Skeletal muscle satellite cell (primary cell): ENCODE data around the gene BSCL2. TPM values are rescaled to one million over a fixed set of nuclear protein-coding genes. Genes with fewer than 3 reads are reported as not detected.
"Not testable (repeated sequence)": the region's sequence is repeated elsewhere in the genome, so short reads cannot be mapped to it uniquely, and the experiment has no call there.

Experiments
- H3K27me3 ChIP-seq: 2 replicates; pipeline ENCODE4 v1.7.0; 2013; ENCODE audit warnings: low read length; ENCODE audit not compliant: control insufficient read depth, insufficient read depth
- H3K36me3 ChIP-seq: 2 replicates; pipeline ENCODE4 v1.7.0; 2013; ENCODE audit warnings: mild to moderate bottlenecking, control low read depth, low read length; ENCODE audit not compliant: insufficient read depth
- H3K4me1 ChIP-seq: 2 replicates; pipeline ENCODE4 v1.7.0; 2013; ENCODE audit warnings: low read length; ENCODE audit not compliant: control insufficient read depth, insufficient read depth
- H3K4me2 ChIP-seq: 2 replicates; pipeline ENCODE4 v1.7.0; 2013; ENCODE audit warnings: mild to moderate bottlenecking, low read length
- H3K4me3 ChIP-seq: 2 replicates; pipeline ENCODE4 v1.7.0; 2013; ENCODE audit warnings: low read length
- H3K9ac ChIP-seq: 2 replicates; pipeline ENCODE4 v1.7.0; 2013; ENCODE audit warnings: mild to moderate bottlenecking, low read depth, low read length, moderate library complexity
- H3K9me3 ChIP-seq: replicated peaks from 2 replicates; pipeline ENCODE4 v1.7.0; 2013; ENCODE audit warnings: mild to moderate bottlenecking, control low read depth, low read length
- total RNA-seq: library from RNA; depleted of rRNA; stranded (reverse); fragments of >200 nt; gene quantifications from 2 replicates; pipeline ENCODE4 v1.2.3, GENCODE V29; 2012; rRNA removed

The BSCL2 gene
- 32.1 and 33.0 TPM in 2 replicates for total RNA-seq

DNA sequence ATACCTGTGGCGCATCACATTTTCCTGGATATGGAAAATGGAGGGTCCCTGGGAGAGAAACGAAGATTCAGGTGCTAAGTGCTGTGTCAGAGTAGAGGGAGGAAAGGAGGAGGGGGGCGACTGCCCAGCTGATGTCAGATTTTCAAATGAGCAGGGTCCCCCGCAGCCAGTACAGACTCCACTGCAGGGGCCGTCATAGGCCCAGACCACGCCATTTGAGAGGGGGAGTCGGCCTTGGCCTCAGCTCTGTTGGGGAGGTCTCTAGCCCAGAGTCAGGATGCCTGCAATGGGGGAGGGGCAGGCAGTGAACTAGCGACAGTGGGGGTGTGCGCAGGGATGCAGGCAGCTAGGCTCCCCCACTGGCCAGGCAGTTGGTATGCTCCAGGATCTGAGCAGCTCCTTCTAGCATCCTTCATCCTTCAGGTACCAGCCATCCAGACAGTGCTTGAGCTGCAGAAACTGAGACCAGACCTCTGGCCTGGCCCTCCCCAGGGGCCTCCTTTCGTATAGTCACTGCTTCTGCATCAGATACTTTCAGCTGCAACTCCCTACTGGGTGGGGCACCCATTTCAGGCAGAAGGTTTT lies at the start of gene BSCL2, which contains the start of gene GNG3:
TSS of gene BSCL2 (minus strand) at position 148 of the 585 bp plus-strand sequence. CDS start 229 bp downstream, outside the sequence.
TSS of gene GNG3 (plus strand) at position 400 of the 585 bp plus-strand sequence. CDS start 620 bp downstream, outside the sequence.
- peaks cover 20% of the 10 kb centered on the region for H3K36me3 ChIP-seq
- H3K9me3 ChIP-seq = no peaks in the 10 kb centered on the region
- peak within 1 kb of the TSS; percentile 70 for H3K4me3 ChIP-seq
- H3K9ac ChIP-seq = peak within 1 kb of the TSS; percentile 90
- no peaks in the 10 kb centered on the region for H3K27me3 ChIP-seq
- H3K4me1 ChIP-seq = peaks cover 33% of the 10 kb centered on the region
- peak within 1 kb of the TSS; percentile 91 for H3K4me2 ChIP-seq

DNA sequence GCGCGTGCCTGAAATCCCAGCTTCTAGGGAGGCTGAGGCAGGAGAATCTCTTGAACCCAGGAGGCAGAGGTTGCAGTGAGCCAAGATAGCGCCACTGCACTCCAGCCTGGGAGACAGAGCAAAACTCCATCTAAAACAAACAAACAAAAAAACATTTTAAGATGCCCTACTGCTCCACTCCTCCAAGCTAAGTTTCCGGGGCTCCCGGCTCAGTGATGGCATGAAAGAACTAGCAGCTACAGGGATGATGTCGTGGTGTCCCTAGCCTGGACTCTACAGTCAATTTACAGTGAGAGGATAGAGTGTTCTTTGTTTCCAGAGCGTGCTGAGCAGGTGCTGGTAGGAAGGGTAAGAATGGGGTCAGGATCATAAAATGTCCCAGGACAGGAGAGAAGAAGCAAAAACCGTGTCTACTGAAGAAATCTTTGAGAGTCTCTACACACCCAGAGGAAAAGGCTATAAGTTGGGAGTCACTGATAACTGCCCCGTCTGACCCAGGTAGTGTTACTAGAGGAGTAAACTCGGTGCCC lies 47.9 kb upstream of the BSCL2 start:
- no peaks in the 10 kb centered on the region for H3K9me3 ChIP-seq
- H3K4me3 ChIP-seq = no peak overlapping the region
- H3K9ac ChIP-seq = no peak overlapping the region
- peaks cover 6% of the 10 kb centered on the region for H3K4me1 ChIP-seq
- H3K27me3 ChIP-seq = no peaks in the 10 kb centered on the region
- H3K36me3 ChIP-seq = no peaks in the 10 kb centered on the region
- H3K4me2 ChIP-seq = no peak overlapping the region

DNA sequence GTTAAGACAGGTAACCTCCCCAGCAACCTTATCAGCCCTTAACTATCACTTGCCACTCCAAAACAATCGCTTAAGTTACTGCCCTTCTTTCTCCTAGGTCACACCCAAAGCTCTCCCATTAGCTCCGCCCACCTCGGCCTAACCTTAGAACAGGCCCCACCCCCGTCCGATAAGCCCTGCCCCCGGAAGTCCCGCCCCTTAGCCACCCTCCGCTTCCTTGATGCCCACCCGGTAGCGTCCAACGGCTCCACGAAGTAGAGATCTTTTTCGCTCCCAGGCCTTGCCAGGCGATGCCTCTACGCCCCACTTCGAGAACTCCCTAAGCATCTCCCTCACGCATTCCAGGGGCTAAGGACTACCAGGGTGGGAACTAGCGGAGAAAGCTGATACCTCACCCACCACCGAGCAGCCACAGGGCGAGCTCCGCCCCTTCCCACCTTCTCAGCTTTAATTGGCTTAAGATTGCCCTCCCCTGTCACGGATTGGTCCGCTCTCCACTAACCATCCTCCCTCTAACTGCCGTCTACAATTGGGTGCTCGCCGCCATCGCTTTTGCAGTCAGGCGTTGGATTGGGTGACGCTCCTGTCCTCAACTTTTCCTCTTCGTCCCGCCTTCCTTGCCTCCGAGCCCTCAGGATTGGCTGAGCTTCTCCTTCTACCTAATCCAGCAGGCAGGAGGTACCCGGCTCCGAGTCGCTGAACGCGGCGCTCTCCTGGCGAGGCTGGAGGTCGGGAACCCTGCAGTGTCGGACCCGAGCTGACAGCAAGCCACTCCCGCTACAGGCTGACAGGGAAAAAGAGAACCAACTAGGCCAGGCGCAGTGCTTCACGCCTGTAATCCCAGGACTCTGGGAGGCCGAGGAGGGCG lies 46.7 kb upstream of the BSCL2 start, which contains the start of gene ZBTB3:
TSS of gene ZBTB3 (minus strand) at position 425 of the 868 bp plus-strand sequence. CDS start 496 bp downstream, outside the sequence.
- Histone ChIP-seq H3K4me3 (peak within 1 kb of the TSS; percentile 75), H3K4me2 (peak within 1 kb of the TSS; percentile 82), H3K9me3 (no peaks in the 10 kb centered on the region), H3K4me1 (peaks cover 6% of the 10 kb centered on the region), H3K27me3 (no peaks in the 10 kb centered on the region), H3K36me3 (no peaks in the 10 kb centered on the region), H3K9ac (peak within 1 kb of the TSS; percentile 84)

DNA sequence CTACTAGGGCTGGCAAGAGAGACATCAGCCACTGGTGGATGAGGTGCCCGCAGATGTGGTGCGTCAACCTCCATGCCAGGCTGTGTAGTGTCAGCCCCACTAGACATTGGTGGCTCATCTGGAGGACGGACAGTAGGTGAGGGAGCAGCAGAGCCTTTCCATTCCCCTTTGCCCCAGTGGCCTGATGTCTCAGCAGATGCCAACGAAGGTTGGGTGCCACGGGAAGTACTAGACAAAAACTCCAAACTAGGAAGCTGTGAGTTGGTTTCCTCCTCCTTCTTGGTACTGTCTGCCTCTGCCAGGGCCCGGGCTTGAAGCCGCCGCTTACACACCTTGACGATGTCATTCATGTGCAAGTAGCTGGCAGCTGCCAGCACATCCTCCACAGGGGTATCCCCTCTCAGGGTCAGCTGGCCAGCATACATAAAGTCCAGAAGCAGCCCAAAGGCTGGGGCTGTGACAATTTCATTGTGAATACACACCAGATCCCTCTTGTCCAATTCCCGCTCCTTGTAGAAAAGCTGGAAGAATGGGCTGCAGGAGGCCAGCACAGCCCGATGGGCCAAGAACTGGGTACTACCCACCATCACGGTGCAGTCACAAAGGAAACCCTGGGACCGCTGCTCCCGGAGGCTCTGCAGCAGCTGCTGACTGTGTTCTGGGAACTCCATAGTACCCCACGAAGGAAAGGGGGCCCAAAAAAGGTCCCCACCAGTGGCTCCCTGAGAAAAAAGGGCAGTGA lies 45.9 kb upstream of the BSCL2 start:
- Histone ChIP-seq H3K4me1 (peaks cover 6% of the 10 kb centered on the region), H3K27me3 (no peaks in the 10 kb centered on the region), H3K9ac (peak overlapping the region; percentile 84), H3K36me3 (no peaks in the 10 kb centered on the region), H3K9me3 (no peaks in the 10 kb centered on the region), H3K4me3 (peak overlapping the region; percentile 75), H3K4me2 (peak overlapping the region; percentile 55)

DNA sequence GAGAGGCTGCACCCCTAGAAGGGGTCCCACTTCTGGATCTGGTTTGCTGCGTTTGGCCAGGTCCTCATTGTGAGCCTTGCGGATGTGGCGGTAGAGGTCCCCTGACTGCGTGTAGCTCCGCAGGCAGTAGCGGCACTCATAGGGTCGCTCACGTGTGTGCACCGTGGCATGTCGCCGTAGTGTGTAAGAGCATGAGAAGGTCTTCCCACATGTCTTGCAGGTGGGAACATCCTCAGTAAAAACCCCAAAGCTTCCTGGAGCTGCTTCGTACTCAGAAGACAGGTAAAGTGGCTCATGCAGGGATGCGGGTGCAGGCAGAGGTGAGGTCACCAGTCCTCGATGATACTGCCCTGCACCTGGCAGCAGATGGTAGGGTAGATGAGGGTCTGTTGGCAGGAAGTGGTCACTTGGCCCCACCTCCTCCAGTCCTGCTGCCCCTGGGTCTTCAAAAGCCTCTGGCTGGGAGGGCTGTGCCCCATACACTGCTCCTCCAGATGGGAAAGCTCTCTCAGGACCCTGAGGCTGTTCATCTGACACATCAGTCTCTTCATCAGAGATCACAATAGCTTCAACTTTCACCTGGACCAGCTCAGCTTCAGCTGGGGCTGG lies 45.1 kb upstream of the BSCL2 start:
- Histone ChIP-seq H3K9me3 (no peaks in the 10 kb centered on the region), H3K9ac (no peak overlapping the region), H3K4me3 (no peak overlapping the region), H3K4me1 (peaks cover 6% of the 10 kb centered on the region), H3K4me2 (no peak overlapping the region), H3K27me3 (no peaks in the 10 kb centered on the region), H3K36me3 (no peaks in the 10 kb centered on the region)

DNA sequence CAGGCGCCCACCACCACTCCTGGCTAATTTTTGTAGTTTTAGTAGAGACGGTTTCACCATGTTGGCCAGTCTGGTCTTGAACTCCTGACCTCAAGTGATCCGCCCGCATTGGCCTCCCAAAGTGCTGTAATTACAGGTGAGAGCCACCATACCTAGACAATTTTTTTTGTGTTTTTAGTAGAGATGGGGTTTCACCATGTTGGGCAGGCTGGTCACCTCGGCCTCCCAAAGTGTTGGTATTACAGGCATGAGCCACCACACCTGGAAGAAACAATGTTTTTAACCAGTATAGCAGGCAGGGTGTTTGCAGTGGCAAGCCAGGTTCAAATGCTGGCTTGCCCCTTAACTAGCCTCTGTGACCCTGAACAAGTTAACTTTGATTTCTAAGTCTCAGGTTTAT lies 42.7 kb upstream of the BSCL2 start:
- not testable (repeated sequence) for H3K4me2 ChIP-seq, H3K36me3 ChIP-seq, H3K9ac ChIP-seq, H3K9me3 ChIP-seq, H3K4me1 ChIP-seq, H3K4me3 ChIP-seq, H3K27me3 ChIP-seq

DNA sequence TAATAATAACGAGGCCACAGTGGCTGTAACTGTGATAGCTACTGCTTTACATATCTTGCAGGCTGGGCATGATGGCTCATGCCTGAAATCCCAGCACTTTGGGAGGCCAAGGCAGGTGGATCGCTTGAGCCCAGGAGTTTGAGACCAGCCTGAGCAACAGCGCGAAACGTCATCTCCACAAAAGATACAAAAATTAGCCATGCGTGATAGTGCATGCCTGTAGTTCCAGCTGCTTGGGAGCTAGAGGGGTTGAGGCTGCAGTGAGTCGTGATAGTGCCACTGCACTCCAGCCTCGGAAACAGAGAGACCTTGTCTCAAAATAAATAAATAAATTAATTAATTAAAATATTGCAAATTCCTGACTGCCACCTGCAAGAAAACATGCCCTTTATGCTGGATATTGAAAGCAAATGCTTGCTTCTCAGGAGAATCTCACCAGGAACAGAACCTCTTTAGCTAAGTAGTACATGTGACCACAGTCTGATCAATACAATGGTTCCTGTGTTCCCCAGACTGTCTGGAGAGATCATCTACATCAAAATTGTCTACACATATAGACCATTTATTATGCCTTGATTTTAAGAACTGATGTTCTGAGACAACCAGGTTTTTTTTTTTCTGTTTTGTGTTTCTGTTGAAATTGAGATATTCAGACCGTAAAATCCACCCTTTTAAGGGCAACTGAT lies 40.4 kb upstream of the BSCL2 start:
- H3K27me3 ChIP-seq = no peaks in the 10 kb centered on the region
- no peak overlapping the region for H3K4me2 ChIP-seq
- H3K36me3 ChIP-seq = no peaks in the 10 kb centered on the region
- no peaks in the 10 kb centered on the region for H3K4me1 ChIP-seq
- H3K9me3 ChIP-seq = no peaks in the 10 kb centered on the region
- no peak overlapping the region for H3K9ac ChIP-seq
- no peak overlapping the region for H3K4me3 ChIP-seq

DNA sequence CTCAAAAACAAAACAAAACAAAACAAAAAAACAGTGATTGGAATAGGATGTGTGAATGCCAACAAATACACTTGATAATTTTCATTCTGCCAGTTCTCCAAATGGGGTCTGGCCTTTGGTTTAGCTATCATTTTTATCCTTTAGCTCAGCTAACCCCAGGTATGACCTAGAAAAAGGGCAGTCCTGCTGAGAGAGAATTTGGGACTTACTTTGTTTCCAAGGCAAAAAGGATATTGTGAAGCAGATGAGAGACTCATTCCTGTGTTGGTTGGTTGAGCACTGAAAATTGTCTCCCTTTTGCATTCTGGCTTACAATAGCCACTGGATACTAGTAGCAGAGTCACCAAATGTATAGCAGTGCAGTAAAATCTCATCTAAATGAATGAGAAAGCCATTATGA lies 30.0 kb upstream of the BSCL2 start:
- Histone ChIP-seq H3K4me2 (no peak overlapping the region), H3K9me3 (no peaks in the 10 kb centered on the region), H3K9ac (no peak overlapping the region), H3K4me3 (no peak overlapping the region), H3K27me3 (no peaks in the 10 kb centered on the region), H3K4me1 (no peaks in the 10 kb centered on the region), H3K36me3 (peaks cover 46% of the 10 kb centered on the region)

DNA sequence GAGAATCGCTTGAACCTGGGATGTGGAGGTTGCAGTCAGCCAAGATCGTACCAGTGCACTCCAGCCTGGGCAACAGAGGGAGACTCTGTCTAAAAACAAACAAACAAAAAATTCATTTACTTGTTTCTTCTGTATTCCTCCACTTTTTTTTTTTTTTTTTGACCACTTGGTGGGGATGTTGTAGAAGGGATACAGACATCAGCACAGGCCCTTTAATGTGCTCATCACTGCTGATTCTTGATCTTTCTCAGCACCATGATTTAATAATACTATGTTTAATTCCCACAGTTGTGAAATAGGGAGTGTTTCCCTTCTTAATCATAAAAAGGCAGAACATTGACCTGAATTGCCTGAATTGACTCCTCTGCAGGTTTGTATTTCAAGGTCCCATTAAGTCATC lies 25.6 kb upstream of the BSCL2 start:
- no peak overlapping the region for H3K4me3 ChIP-seq
- H3K4me2 ChIP-seq = no peak overlapping the region
- H3K36me3 ChIP-seq = peaks cover 27% of the 10 kb centered on the region
- peaks cover 9% of the 10 kb centered on the region for H3K4me1 ChIP-seq
- no peaks in the 10 kb centered on the region for H3K27me3 ChIP-seq
- H3K9me3 ChIP-seq = no peaks in the 10 kb centered on the region
- H3K9ac ChIP-seq = no peak overlapping the region

DNA sequence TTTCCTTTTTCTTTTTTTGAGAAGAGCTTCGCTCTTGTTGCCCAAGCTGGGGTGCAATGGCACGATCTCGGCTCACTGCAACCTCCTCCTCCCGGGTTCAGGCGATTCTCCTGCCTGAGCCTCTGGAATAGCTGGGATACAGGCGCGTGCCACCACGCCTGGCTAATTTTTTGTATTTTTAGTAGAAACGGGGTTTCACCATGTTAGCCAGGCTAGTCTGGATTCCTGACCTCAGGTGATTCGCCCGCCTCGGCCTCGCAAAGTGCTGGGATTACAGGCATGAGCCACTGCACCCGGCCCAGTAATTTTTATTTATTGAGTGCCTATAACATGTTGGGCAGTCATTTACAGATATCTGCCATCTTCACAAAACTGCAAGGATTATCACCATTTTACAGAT lies 22.9 kb upstream of the BSCL2 start:
- peaks cover 30% of the 10 kb centered on the region for H3K36me3 ChIP-seq

More for the DNA sequence above, 22.9 kb upstream of the BSCL2 start:
- Histone ChIP-seq H3K9ac (peak overlapping the region; percentile 91), H3K4me3 (peak overlapping the region; percentile 85), H3K4me2 (peak overlapping the region; percentile 96)
- not testable (repeated sequence) for H3K27me3 ChIP-seq, H3K4me1 ChIP-seq, H3K9me3 ChIP-seq
